Mucosa of rectum (tissue), 2 donors: ENCODE data around the gene FBXO3.
"Not testable (repeated sequence)": the region's sequence is repeated elsewhere in the genome, so short reads cannot be mapped to it uniquely, and the experiment has no call there.

Source experiments
- H3K27ac ChIP-seq, 2 donors: one replicate each; pipeline ENCODE4 v1.7.0; 2013; ENCODE audit warnings: inconsistent platforms in 2 of 2, low read depth in 2 of 2, low read length in 2 of 2
- H3K27me3 ChIP-seq, 2 donors: one replicate each; pipeline ENCODE4 v1.7.0; 2013; ENCODE audit warnings: low read length in 2 of 2; ENCODE audit not compliant: control insufficient read depth in 2 of 2, insufficient read depth in 2 of 2
- H3K36me3 ChIP-seq, 2 donors: one replicate each; pipeline ENCODE4 v1.7.0; 2013; ENCODE audit warnings: low read length in 2 of 2; ENCODE audit not compliant: control insufficient read depth in 2 of 2, insufficient read depth in 2 of 2
- H3K4me1 ChIP-seq, 2 donors: one replicate each; pipeline ENCODE4 v1.7.0; 2013; ENCODE audit warnings: low read length in 2 of 2, mild to moderate bottlenecking in 1 of 2; ENCODE audit not compliant: control insufficient read depth in 2 of 2, insufficient read depth in 2 of 2
- H3K4me3 ChIP-seq, 2 donors: one replicate each; pipeline ENCODE4 v1.7.0; 2013; ENCODE audit warnings: low read length in 2 of 2
- H3K9ac ChIP-seq, 2 donors: one replicate each; pipeline ENCODE4 v1.7.0; 2013; ENCODE audit warnings: low read length in 2 of 2, low read depth in 1 of 2, mild to moderate bottlenecking in 1 of 2
- H3K9me3 ChIP-seq, 2 donors: one replicate each; pipeline ENCODE4 v1.7.0; 2013; ENCODE audit warnings: low read length in 2 of 2; ENCODE audit not compliant: control insufficient read depth in 2 of 2
- donor health status: healthy.
- donor health status: Normal muscosa, but diverticular disease.

The FBXO3 gene

GRCh38 chr11:33773987-33774735 is at the start of gene FBXO3:
Gene FBXO3 (minus strand): TSS chr11:33774520. CDS start chr11:33774497, 23 bp downstream.
- Histone ChIP-seq H3K4me3 (peak within 1 kb of the TSS; percentile 89 to 91), H3K9me3 (no peaks in the 10 kb centered on the region), H3K4me1 (peaks cover 9 to 10% of the 10 kb centered on the region in 2 donors), H3K36me3 (peaks cover 3 to 13% of the 10 kb centered on the region in 2 donors), H3K9ac (peak within 1 kb of the TSS; percentile 86), H3K27ac (peak within 1 kb of the TSS; percentile 77 to 79), H3K27me3 (peaks cover 12 to 21% of the 10 kb centered on the region in 2 donors)

- H3K4me3 ChIP-seq, H3K9me3 ChIP-seq, H3K36me3 ChIP-seq, H3K9ac ChIP-seq, H3K4me1 ChIP-seq, H3K27ac ChIP-seq: not testable (repeated sequence)
- H3K27me3 ChIP-seq, result peaks cover 21 to 26% of the 10 kb centered on the region in 2 donors
Observed at GRCh38 chr11:33822981-33823380, 48.7 kb upstream of the FBXO3 start.

- H3K4me3 ChIP-seq, result no peak overlapping the region
- H3K27me3 ChIP-seq, result peaks cover 14 to 15% of the 10 kb centered on the region in 2 donors
- no peak overlapping the region for H3K27ac ChIP-seq
- no peak overlapping the region for H3K9ac ChIP-seq
- H3K4me1 ChIP-seq, result no peaks in the 10 kb centered on the region
- no peaks in the 10 kb centered on the region for H3K36me3 ChIP-seq
- no peaks in the 10 kb centered on the region for H3K9me3 ChIP-seq
Observed at GRCh38 chr11:33819278-33820035, 45.1 kb upstream of the FBXO3 start.

- H3K4me1 ChIP-seq, result no peaks in the 10 kb centered on the region
Observed at GRCh38 chr11:33808228-33808828, 34.0 kb upstream of the FBXO3 start.

GRCh38 chr11:33804471-33804870 is 30.2 kb upstream of the FBXO3 start:
- H3K36me3 ChIP-seq, result no peaks in the 10 kb centered on the region
- H3K9ac ChIP-seq, result no peak overlapping the region
- peaks cover 0 to 4% of the 10 kb centered on the region in 2 donors for H3K4me1 ChIP-seq
- no peaks in the 10 kb centered on the region for H3K9me3 ChIP-seq
- peaks cover 17 to 31% of the 10 kb centered on the region in 2 donors for H3K27me3 ChIP-seq
- H3K27ac ChIP-seq, result no peak overlapping the region
- no peak overlapping the region for H3K4me3 ChIP-seq

More at GRCh38 chr11:33808228-33808828, 34.0 kb upstream of the FBXO3 start:
- H3K27ac ChIP-seq, result no peak overlapping the region
- H3K36me3 ChIP-seq, result no peaks in the 10 kb centered on the region
- no peak overlapping the region for H3K4me3 ChIP-seq
- no peak overlapping the region for H3K9ac ChIP-seq
- H3K27me3 ChIP-seq, result peaks cover 0 to 2% of the 10 kb centered on the region in 2 donors
- no peaks in the 10 kb centered on the region for H3K9me3 ChIP-seq

- no peak overlapping the region for H3K27ac ChIP-seq
- H3K9ac ChIP-seq, result no peak overlapping the region
- H3K9me3 ChIP-seq, result no peaks in the 10 kb centered on the region
- no peaks in the 10 kb centered on the region for H3K36me3 ChIP-seq
- H3K27me3 ChIP-seq, result peaks cover 17 to 38% of the 10 kb centered on the region in 2 donors
- peaks cover 0 to 4% of the 10 kb centered on the region in 2 donors for H3K4me1 ChIP-seq
- peak overlapping the region in 1 of 2 donors; percentile 43 for H3K4me3 ChIP-seq
Observed at GRCh38 chr11:33802194-33802950, 28.1 kb upstream of the FBXO3 start.

GRCh38 chr11:33801821-33802193 is 27.5 kb upstream of the FBXO3 start:
- Histone ChIP-seq H3K36me3 (no peaks in the 10 kb centered on the region), H3K9me3 (no peaks in the 10 kb centered on the region), H3K27ac (no peak overlapping the region), H3K4me1 (peaks cover 0 to 4% of the 10 kb centered on the region in 2 donors), H3K4me3 (no peak overlapping the region), H3K27me3 (peaks cover 18 to 43% of the 10 kb centered on the region in 2 donors), H3K9ac (no peak overlapping the region)

- no peak overlapping the region for H3K9ac ChIP-seq
- no peak overlapping the region for H3K4me3 ChIP-seq
- H3K27ac ChIP-seq, result no peak overlapping the region
- peaks cover 0 to 4% of the 10 kb centered on the region in 2 donors for H3K4me1 ChIP-seq
- no peaks in the 10 kb centered on the region for H3K9me3 ChIP-seq
- peaks cover 19 to 45% of the 10 kb centered on the region in 2 donors for H3K27me3 ChIP-seq
- H3K36me3 ChIP-seq, result no peaks in the 10 kb centered on the region
Observed at GRCh38 chr11:33797879-33798278, 23.6 kb upstream of the FBXO3 start.

GRCh38 chr11:33790040-33790439 is 15.7 kb upstream of the FBXO3 start:
- Histone ChIP-seq H3K36me3 (no peaks in the 10 kb centered on the region), H3K4me3 (no peak overlapping the region), H3K9ac (no peak overlapping the region), H3K27me3 (peaks cover 0 to 6% of the 10 kb centered on the region in 2 donors), H3K27ac (no peak overlapping the region), H3K9me3 (no peaks in the 10 kb centered on the region), H3K4me1 (no peaks in the 10 kb centered on the region)
